PC-9 (cell line): Measurements from ENCODE around the gene TAOK1. TPM values are rescaled to one million over a fixed set of nuclear protein-coding genes. Genes with fewer than 3 reads are reported as not detected.

Experiments
- BruUV-seq: library from RNA; stranded (reverse); fragments of 400-500 nt; replicated peaks from 2 replicates; lab custom pipeline; 2021; lab: Mats Ljungman, UMichigan
- CTCF ChIA-PET: fragments of 300-600 bp; sonication (Branson Sonifier 250); formaldehyde crosslinking; loops from one replicate; lab custom pipeline; 2022; ENCODE audit warnings: antibody characterized with exemption; lab: Charles Lee
- POLR2A ChIA-PET: fragments of 300-600 bp; sonication (Branson Sonifier 250); formaldehyde crosslinking; loops from one replicate; lab custom pipeline; 2022; ENCODE audit warnings: antibody characterized with exemption; ENCODE audit not compliant: unreplicated experiment; lab: Charles Lee
- DNase-seq, 2 experiments: peaks; one replicate each; pipeline versions ENCODE4 v3.0.0 to v3.0.0-alpha.2; 2015 to 2022; ENCODE audit warnings: mixed read lengths in 1 of 2
- H2AFZ ChIP-seq: fragments of 200-600 bp; sonication (generic); 2 replicates; pipeline ENCODE4 v1.8.1; 2017; ENCODE audit warnings: antibody characterized with exemption
- H3F3A ChIP-seq: fragments of 200-600 bp; sonication (generic); 2 replicates; pipeline ENCODE4 v1.8.1; 2017; ENCODE audit warnings: antibody characterized with exemption, mild to moderate bottlenecking, low read depth; ENCODE audit not compliant: insufficient read depth
- H3K27ac ChIP-seq: fragments of 200-600 bp; sonication (generic); 2 replicates; pipeline ENCODE4 v1.6.1; 2016; ENCODE audit warnings: mixed run types
- H3K27me3 ChIP-seq: fragments of 200-600 bp; sonication (generic); 2 replicates; pipeline ENCODE4 v1.6.1; 2016; ENCODE audit warnings: low read depth, mixed run types; ENCODE audit not compliant: insufficient read depth
- H3K36me3 ChIP-seq: fragments of 200-600 bp; sonication (generic); 2 replicates; pipeline ENCODE4 v1.6.1; 2016; ENCODE audit warnings: low read depth, mixed run types
- H3K4me1 ChIP-seq: fragments of 200-600 bp; sonication (generic); replicated peaks from 2 replicates; pipeline ENCODE4 v1.6.1; 2016; ENCODE audit warnings: mixed run types; ENCODE audit not compliant: insufficient read depth
- H3K4me2 ChIP-seq: fragments of 200-600 bp; sonication (generic); 2 replicates; pipeline ENCODE4 v1.6.1; 2017; ENCODE audit warnings: mixed run types
- H3K4me3 ChIP-seq: fragments of 200-600 bp; sonication (generic); 2 replicates; pipeline ENCODE4 v1.6.1; 2016; ENCODE audit warnings: mixed run types
- H3K79me2 ChIP-seq: fragments of 200-600 bp; sonication (generic); 2 replicates; pipeline ENCODE4 v1.6.1; 2017; ENCODE audit warnings: low read depth, mixed run types
- H3K9me2 ChIP-seq: fragments of 200-600 bp; sonication (generic); 2 replicates; pipeline ENCODE4 v1.8.1; 2017; ENCODE audit warnings: mild to moderate bottlenecking; ENCODE audit not compliant: insufficient read depth
- H3K9me3 ChIP-seq: fragments of 200-600 bp; sonication (generic); 2 replicates; pipeline ENCODE4 v1.8.1; 2016; ENCODE audit warnings: low read depth; ENCODE audit not compliant: insufficient read depth
- H4K20me1 ChIP-seq: fragments of 200-600 bp; sonication (generic); 2 replicates; pipeline ENCODE4 v1.8.1; 2017; ENCODE audit not compliant: insufficient read depth
- EZH2 ChIP-seq: fragments of 200-600 bp; sonication (generic); IDR thresholded peaks from 2 replicates; pipeline ENCODE4 v1.8.0; 2017; ENCODE audit warnings: antibody characterized with exemption, low read depth
- intact Hi-C: fragments of 100-400 bp; cut with micrococcal nuclease; formaldehyde crosslinking; loops from one replicate; pipeline ENCODE4 v1.10.0; 2022; ENCODE audit not compliant: unreplicated experiment
- total RNA-seq: library from RNA; stranded (reverse); gene quantifications from 2 replicates; pipeline ENCODE4 v1.2.3, GENCODE V29; 2021
- TF ChIP-seq, protein P1 (sequence below): fragments of 200-600 bp; sonication (generic); conservative IDR thresholded peaks from 2 replicates; pipeline ENCODE4 v1.6.1; 2017; ENCODE audit warnings: mixed run types, antibody characterized with exemption, mild to moderate bottlenecking, moderate library complexity

The TAOK1 gene
- total RNA-seq, 1 experiment from 2014 or later, result 51.1 TPM

DNA sequence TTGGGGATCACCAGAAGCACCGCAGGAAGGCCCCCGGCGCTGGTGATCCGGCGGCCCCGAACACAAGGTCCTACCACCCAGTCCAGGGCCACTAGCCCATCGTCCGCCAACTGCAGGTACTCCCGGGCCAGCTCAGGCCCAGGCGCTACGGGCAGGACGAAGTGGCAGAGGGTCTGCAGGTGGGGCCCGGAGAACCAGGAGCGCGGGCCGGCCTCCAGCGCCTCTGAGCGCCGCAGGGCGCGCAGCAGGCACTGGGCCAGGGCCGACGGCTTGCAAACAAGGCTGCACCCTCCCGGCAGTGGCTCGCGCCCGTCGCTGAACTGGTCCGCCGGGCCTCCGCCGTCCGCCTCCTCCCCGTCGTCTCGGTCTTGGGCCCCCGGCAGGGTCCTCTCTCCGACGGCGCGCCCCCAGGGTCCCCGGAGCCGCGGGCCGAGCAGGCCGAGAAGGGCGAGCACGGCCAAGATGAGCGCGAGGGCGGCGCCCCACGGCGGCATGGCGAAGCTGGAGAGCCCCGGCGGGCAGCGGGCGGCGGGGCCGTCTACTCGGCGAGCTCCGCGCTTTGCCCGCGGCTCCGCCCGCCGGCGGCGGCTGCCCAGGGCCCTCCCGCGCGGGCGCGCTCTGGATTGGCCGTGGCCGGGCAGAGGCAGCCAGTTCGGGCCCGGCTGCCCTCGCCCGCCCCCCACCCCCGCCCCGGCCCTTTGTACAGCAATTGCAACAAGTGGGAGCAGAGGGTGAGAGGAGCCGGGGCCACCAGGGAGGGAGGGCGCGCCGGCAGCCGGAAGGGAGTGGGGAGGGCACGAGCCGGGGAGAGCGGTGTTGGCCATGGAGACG is 176.5 kb downstream of the TAOK1 start, which contains the start of gene ABHD15:
Gene ABHD15 (minus strand): TSS at position 565 of the 831 bp plus-strand sequence. CDS start 71 bp downstream, at position 494.
- peaks cover 39% of the 10 kb centered on the region; the same call in 1 of the 2 replicates for H3F3A ChIP-seq
- no peaks in the 10 kb centered on the region for H3K9me3 ChIP-seq
- ChIA-PET CTCF (interaction anchor here (0.6 kb wide), 1 partner anchor 832 kb away, joined by 3 read pairs; no protein-coding TSS in a partner anchor), POLR2A (interaction anchor here (0.6 to 0.7 kb wide), 2 partner anchors 197 to 347 kb away, joined by 3 to 4 read pairs; no protein-coding TSS in a partner anchor)
- H3K4me1 ChIP-seq, result peaks cover 28% of the 10 kb centered on the region
- peaks cover 16% of the 10 kb centered on the region for H3K79me2 ChIP-seq
- peak within 1 kb of the TSS; percentile 53 for H3K27ac ChIP-seq
- no peaks in the 10 kb centered on the region for H4K20me1 ChIP-seq
- peak within 1 kb of the TSS; percentile 93 for H2AFZ ChIP-seq
- intact Hi-C loops, result loop anchor here (2.0 to 5.0 kb wide), 3 partner anchors 272 to 614 kb away; partner anchors contain the start of genes NUFIP2 and PHF12
- no TSS peak for BruUV-seq
- H3K9me2 ChIP-seq, result no peaks in the 10 kb centered on the region
- no peaks in the 10 kb centered on the region for H3K27me3 ChIP-seq
- peak within 1 kb of the TSS; percentile 88 for H3K4me2 ChIP-seq
- no peak for TF ChIP-seq EZH2
- TF ChIP-seq, protein P1, sequence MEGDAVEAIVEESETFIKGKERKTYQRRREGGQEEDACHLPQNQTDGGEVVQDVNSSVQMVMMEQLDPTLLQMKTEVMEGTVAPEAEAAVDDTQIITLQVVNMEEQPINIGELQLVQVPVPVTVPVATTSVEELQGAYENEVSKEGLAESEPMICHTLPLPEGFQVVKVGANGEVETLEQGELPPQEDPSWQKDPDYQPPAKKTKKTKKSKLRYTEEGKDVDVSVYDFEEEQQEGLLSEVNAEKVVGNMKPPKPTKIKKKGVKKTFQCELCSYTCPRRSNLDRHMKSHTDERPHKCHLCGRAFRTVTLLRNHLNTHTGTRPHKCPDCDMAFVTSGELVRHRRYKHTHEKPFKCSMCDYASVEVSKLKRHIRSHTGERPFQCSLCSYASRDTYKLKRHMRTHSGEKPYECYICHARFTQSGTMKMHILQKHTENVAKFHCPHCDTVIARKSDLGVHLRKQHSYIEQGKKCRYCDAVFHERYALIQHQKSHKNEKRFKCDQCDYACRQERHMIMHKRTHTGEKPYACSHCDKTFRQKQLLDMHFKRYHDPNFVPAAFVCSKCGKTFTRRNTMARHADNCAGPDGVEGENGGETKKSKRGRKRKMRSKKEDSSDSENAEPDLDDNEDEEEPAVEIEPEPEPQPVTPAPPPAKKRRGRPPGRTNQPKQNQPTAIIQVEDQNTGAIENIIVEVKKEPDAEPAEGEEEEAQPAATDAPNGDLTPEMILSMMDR, result no peak
- peak; percentile 58 to 87 for DNase-seq
- H3K4me3 ChIP-seq, result peak within 1 kb of the TSS; percentile 76
- no peaks in the 10 kb centered on the region; the same call in 1 of the 2 replicates for H3K36me3 ChIP-seq

DNA sequence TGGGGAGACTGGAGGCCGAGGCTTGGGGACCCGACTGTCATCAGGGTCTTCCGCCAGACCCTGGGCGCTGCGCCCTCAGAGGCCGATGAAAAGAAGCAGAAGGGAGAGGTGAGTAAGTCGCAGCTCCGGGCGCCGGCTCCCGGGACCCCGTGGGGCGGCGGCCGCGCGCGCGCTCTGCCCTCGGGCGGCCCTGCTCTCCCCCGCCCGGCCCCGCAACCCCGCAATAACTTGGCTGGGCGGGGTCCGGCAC is 177.1 kb downstream of the TAOK1 start:
- peaks cover 16% of the 10 kb centered on the region for H3K79me2 ChIP-seq
- H2AFZ ChIP-seq, result peak overlapping the region; percentile 93
- H3K27me3 ChIP-seq, result no peaks in the 10 kb centered on the region
- no peaks in the 10 kb centered on the region for H4K20me1 ChIP-seq
- no peaks in the 10 kb centered on the region; the same call in 1 of the 2 replicates for H3K36me3 ChIP-seq
- no TSS peak for BruUV-seq
- H3K9me3 ChIP-seq, result no peaks in the 10 kb centered on the region
- H3K9me2 ChIP-seq, result no peaks in the 10 kb centered on the region
- H3K4me2 ChIP-seq, result peak overlapping the region; percentile 83
- no peak for DNase-seq
- ChIA-PET CTCF (no interaction called here), POLR2A (interaction anchor here (0.7 kb wide), 1 partner anchor 347 kb away, joined by 4 read pairs; no protein-coding TSS in a partner anchor)
- TF ChIP-seq, protein P1, result no peak
- no peak for TF ChIP-seq EZH2
- peaks cover 39% of the 10 kb centered on the region; the same call in 1 of the 2 replicates for H3F3A ChIP-seq
- H3K4me1 ChIP-seq, result peaks cover 28% of the 10 kb centered on the region
- H3K27ac ChIP-seq, result peak overlapping the region; percentile 53; the same call in 1 of the 2 replicates
- H3K4me3 ChIP-seq, result peak overlapping the region; percentile 76
- intact Hi-C loops, result loop anchor here (2.0 to 5.0 kb wide), 3 partner anchors 272 to 615 kb away; partner anchors contain the start of genes NUFIP2 and PHF12

DNA sequence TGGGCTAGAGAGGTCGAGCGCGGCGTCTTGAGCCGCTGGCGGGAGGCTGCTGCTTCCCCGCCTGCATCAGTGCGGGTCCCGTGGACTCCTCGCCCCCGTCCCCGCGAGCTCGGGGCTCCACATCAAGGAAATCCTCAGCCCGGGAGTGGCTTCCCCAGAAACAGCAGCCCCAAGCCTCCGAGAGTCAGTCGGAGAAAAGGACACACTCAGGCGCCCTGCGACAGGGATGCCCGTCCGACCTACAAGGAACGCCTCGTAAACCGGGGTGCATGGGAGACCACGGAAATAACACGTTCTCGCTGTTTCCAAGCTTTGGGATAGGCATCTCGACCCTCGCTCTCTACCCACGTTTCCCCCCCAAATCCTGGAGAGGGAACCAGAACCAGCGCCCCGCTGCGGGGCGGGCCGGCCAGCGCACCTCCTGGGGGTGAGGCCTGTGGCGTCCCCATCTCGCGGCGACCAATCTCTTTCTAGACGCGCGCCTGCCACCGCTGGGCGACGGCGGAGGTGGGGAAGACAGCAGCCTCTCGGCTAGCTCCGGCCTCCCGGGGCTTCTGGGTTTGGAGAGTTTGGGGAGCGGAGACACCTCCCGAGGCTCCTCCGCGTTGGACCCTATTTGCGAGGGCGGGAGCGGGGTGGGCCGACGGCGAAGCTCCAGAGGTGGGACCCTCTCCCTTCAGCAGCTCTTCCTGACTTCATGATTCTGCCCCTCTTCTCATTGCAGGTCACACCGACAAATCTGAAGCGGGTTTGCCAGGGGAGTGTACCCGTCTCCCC is 177.6 kb downstream of the TAOK1 start:
- intact Hi-C loops, result loop anchor here (1.0 to 5.0 kb wide), 4 partner anchors 22 to 615 kb away; partner anchors contain the start of genes GIT1, NUFIP2 and PHF12
- POLR2A ChIA-PET, result interaction anchor here (0.6 to 1.0 kb wide), 2 partner anchors 434 to 778 kb away, joined by 3 to 4 read pairs; no protein-coding TSS in a partner anchor

More for the DNA sequence above, 177.6 kb downstream of the TAOK1 start:
- DNase-seq, result peak; percentile 58 to 76
- no peaks in the 10 kb centered on the region for H4K20me1 ChIP-seq
- no peaks in the 10 kb centered on the region; the same call in 1 of the 2 replicates for H3K36me3 ChIP-seq
- peak overlapping the region; percentile 93 for H2AFZ ChIP-seq
- peak overlapping the region; percentile 76 for H3K4me3 ChIP-seq
- H3K4me1 ChIP-seq, result peaks cover 28% of the 10 kb centered on the region
- peaks cover 39% of the 10 kb centered on the region; the same call in 1 of the 2 replicates for H3F3A ChIP-seq
- H3K27ac ChIP-seq, result peak overlapping the region; percentile 53
- H3K27me3 ChIP-seq, result no peaks in the 10 kb centered on the region
- TSS peak; percentile 24 for BruUV-seq
- H3K9me3 ChIP-seq, result no peaks in the 10 kb centered on the region
- TF ChIP-seq EZH2, result no peak
- TF ChIP-seq, protein P1, result no peak; the same call in 1 of the 2 replicates
- H3K4me2 ChIP-seq, result peak overlapping the region; percentile 83
- CTCF ChIA-PET, result interaction anchor here (0.5 kb wide), 1 partner anchor 240 kb away, joined by 6 read pairs; no protein-coding TSS in a partner anchor
- H3K9me2 ChIP-seq, result no peaks in the 10 kb centered on the region
- peaks cover 16% of the 10 kb centered on the region for H3K79me2 ChIP-seq
